ENCODE results near the gene TTLL7.
"Not testable (repeated sequence)": the region's sequence is repeated elsewhere in the genome, so short reads cannot be mapped to it uniquely, and the experiment has no call there.

The TTLL7 gene

GRCh38 chr1:83996621-83997020 is 2.3 kb downstream of the TTLL7 start:
- no peak for DNase-seq (ENCODE audit: low read depth, low spot score)

- no peak for DNase-seq (ENCODE audit: low read depth, low spot score)
Measured at GRCh38 chr1:83996191-83996590, 2.7 kb downstream of the TTLL7 start.

- DNase-seq (ENCODE audit: low read depth, low spot score): no peak
Measured at GRCh38 chr1:83995649-83996048, 3.3 kb downstream of the TTLL7 start.

- no peak for DNase-seq (ENCODE audit: low read depth, low spot score)
Measured at GRCh38 chr1:83994111-83994510, 4.8 kb downstream of the TTLL7 start.

- no peak for DNase-seq (ENCODE audit: low read depth, low spot score)
Measured at GRCh38 chr1:83990734-83991133, 8.2 kb downstream of the TTLL7 start.

- DNase-seq (ENCODE audit: low read depth, low spot score): no peak
Measured at GRCh38 chr1:83985048-83985447, 13.9 kb downstream of the TTLL7 start.

- DNase-seq (ENCODE audit: low read depth, low spot score): not testable (repeated sequence)
Measured at GRCh38 chr1:83983918-83984317, 15.0 kb downstream of the TTLL7 start.

GRCh38 chr1:83978056-83978455 is 20.9 kb downstream of the TTLL7 start:
- no peak for DNase-seq (ENCODE audit: low read depth, low spot score)

GRCh38 chr1:83976920-83977319 is 22.0 kb downstream of the TTLL7 start:
- no peak for DNase-seq (ENCODE audit: low read depth, low spot score)

GRCh38 chr1:83970802-83971201 is 28.1 kb downstream of the TTLL7 start:
- no peak for DNase-seq (ENCODE audit: low read depth, low spot score)

GRCh38 chr1:83970114-83970513 is 28.8 kb downstream of the TTLL7 start:
- no peak for DNase-seq (ENCODE audit: low read depth, low spot score)

- DNase-seq (ENCODE audit: low read depth, low spot score): no peak
Measured at GRCh38 chr1:83967336-83967735, 31.6 kb downstream of the TTLL7 start.

GRCh38 chr1:83964153-83964552 is 34.8 kb downstream of the TTLL7 start:
- DNase-seq (ENCODE audit: low read depth, low spot score): no peak

- no peak for DNase-seq (ENCODE audit: low read depth, low spot score)
Measured at GRCh38 chr1:83961571-83962295, 37.2 kb downstream of the TTLL7 start.

GRCh38 chr1:83960669-83961277 is 38.2 kb downstream of the TTLL7 start:
- DNase-seq (ENCODE audit: low read depth, low spot score): no peak

GRCh38 chr1:83959824-83960498 is 39.0 kb downstream of the TTLL7 start:
- DNase-seq (ENCODE audit: low read depth, low spot score): no peak

- no peak for DNase-seq (ENCODE audit: low read depth, low spot score)
Measured at GRCh38 chr1:83958704-83959103, 40.2 kb downstream of the TTLL7 start.

- no peak for DNase-seq (ENCODE audit: low read depth, low spot score)
Measured at GRCh38 chr1:83954166-83954823, 44.6 kb downstream of the TTLL7 start.

GRCh38 chr1:83950106-83950661 is 48.7 kb downstream of the TTLL7 start:
- no peak for DNase-seq (ENCODE audit: low read depth, low spot score)

GRCh38 chr1:83942914-83943313 is 56.0 kb downstream of the TTLL7 start:
- DNase-seq (ENCODE audit: low read depth, low spot score): no peak

GRCh38 chr1:83934550-83934949 is 64.4 kb downstream of the TTLL7 start:
- DNase-seq (ENCODE audit: low read depth, low spot score): no peak

- DNase-seq (ENCODE audit: low read depth, low spot score): no peak
Measured at GRCh38 chr1:83932693-83933092, 66.2 kb downstream of the TTLL7 start.
